ENCODE results near the gene FHDC1. TPM values are rescaled to one million over a fixed set of nuclear protein-coding genes. Genes with fewer than 3 reads are reported as not detected.

The FHDC1 gene
- total RNA-seq, 1 experiment from 2014 or later = 0.21 TPM

GRCh38 chr4:152994038-152994437 is 57.9 kb downstream of the FHDC1 start:
- Histone ChIP-seq H3K9me3 (ENCODE audit: control insufficient read depth, insufficient read depth, low read depth, low read length) (no peaks in the 10 kb centered on the region), H3K27me3 (ENCODE audit: control insufficient read depth, insufficient read depth, low read length) (no peaks in the 10 kb centered on the region), H3K4me1 (ENCODE audit: control insufficient read depth, insufficient read depth, low read length) (no peaks in the 10 kb centered on the region), H3K4me3 (ENCODE audit: low read depth in 2 of 2, low read length in 2 of 2) (no peak overlapping the region), H3K27ac (ENCODE audit: low read length) (no peak overlapping the region), H3K36me3 (ENCODE audit: control insufficient read depth, insufficient read depth, low read length) (no peaks in the 10 kb centered on the region)
- ATAC-seq (no peak), DNase-seq (ENCODE audit: low read depth, low spot score) (no peak)
- in situ Hi-C loops (cut with HindIII; ENCODE audit: low pct_unique_long_range_greater_than_20kb, low sequenced_read_pairs) = no loop called here
- no TSS peak for BruUV-seq (replicated peaks)
- ChIA-PET POLR2A (interaction anchor here (0.7 kb wide), 1 partner anchor 13 kb away, joined by 3 read pairs; no protein-coding TSS in a partner anchor), CTCF (no interaction called here)
- TF ChIP-seq TCF7L2 (IDR thresholded peaks at IDR 0.05; ENCODE audit: low read depth, low read length) = no peak
- TF ChIP-seq CTCF (IDR thresholded peaks at IDR 0.05) = no peak
- intact Hi-C loops (cut with micrococcal nuclease; ENCODE audit: unreplicated experiment) = no loop called here

GRCh38 chr4:152996111-152996571 is 60.0 kb downstream of the FHDC1 start:
- H3K9me3 ChIP-seq (ENCODE audit: control insufficient read depth, insufficient read depth, low read depth, low read length) = no peaks in the 10 kb centered on the region
- no TSS peak for BruUV-seq (replicated peaks)
- ATAC-seq (no peak), DNase-seq (ENCODE audit: low read depth, low spot score) (no peak)
- in situ Hi-C loops (cut with HindIII; ENCODE audit: low pct_unique_long_range_greater_than_20kb, low sequenced_read_pairs) = no loop called here
- ChIA-PET POLR2A (no interaction called here), CTCF (no interaction called here)
- TF ChIP-seq POLR2AphosphoS5 (IDR thresholded peaks at IDR 0.05; ENCODE audit: low read depth, low read length) (no peak), TCF7L2 (IDR thresholded peaks at IDR 0.05; ENCODE audit: low read depth, low read length) (no peak), REST (IDR thresholded peaks at IDR 0.05; ENCODE audit: insufficient read depth in 1 of 2, low read depth in 2 of 2, low read length in 1 of 2) (no peak), CTCF (IDR thresholded peaks at IDR 0.05) (no peak), SIN3A (IDR thresholded peaks at IDR 0.05; ENCODE audit: borderline replicate concordance, insufficient read depth, low read depth, low read length) (no peak)
- no peaks in the 10 kb centered on the region for H3K4me1 ChIP-seq (ENCODE audit: control insufficient read depth, insufficient read depth, low read length)
- H3K36me3 ChIP-seq (ENCODE audit: control insufficient read depth, insufficient read depth, low read length) = no peaks in the 10 kb centered on the region
- H3K27ac ChIP-seq (ENCODE audit: low read length) = no peak overlapping the region
- H3K4me3 ChIP-seq (ENCODE audit: low read depth in 2 of 2, low read length in 2 of 2) = no peak overlapping the region
- no peaks in the 10 kb centered on the region for H3K27me3 ChIP-seq (ENCODE audit: control insufficient read depth, insufficient read depth, low read length)
- intact Hi-C loops (cut with micrococcal nuclease; ENCODE audit: unreplicated experiment) = no loop called here
